Naive thymus-derived CD4-positive, alpha-beta T cell (primary cell): Measurements from ENCODE around the gene FHIT. TPM values are rescaled to one million over a fixed set of nuclear protein-coding genes. Genes with fewer than 3 reads are reported as not detected.

Experiments
- ATAC-seq: fragments of 150-1000 bp; cut with Tn5 transposase; 2 replicates; pipeline ENCODE4 v1.10.0; 2021; ENCODE audit warnings: mild to moderate bottlenecking, moderate library complexity
- CTCF ChIA-PET: fragments of 350-600 bp; sonication (Branson Sonifier 250); formaldehyde crosslinking; loops from one replicate; lab custom pipeline; 2021; ENCODE audit warnings: antibody characterized with exemption; lab: Charles Lee
- POLR2A ChIA-PET: fragments of 350-600 bp; sonication (Branson Sonifier 250); formaldehyde crosslinking; loops from one replicate; lab custom pipeline; 2021; ENCODE audit warnings: antibody characterized with exemption, inconsistent platforms; lab: Charles Lee
- DNase-seq, 9 donors: peaks; one replicate each; pipeline versions ENCODE4 v3.0.0 to v3.0.0-alpha.2; 2020 to 2022; ENCODE audit warnings: mixed read lengths in 1 of 9
- H3K27ac ChIP-seq: one replicate; pipeline ENCODE4 v1.7.0; 2013; ENCODE audit warnings: mild to moderate bottlenecking, low read depth, low read length, moderate library complexity
- H3K27me3 ChIP-seq, 2 donors: one replicate each; pipeline ENCODE4 v1.7.0; 2013; ENCODE audit warnings: low read length in 2 of 2, mild to moderate bottlenecking in 2 of 2, moderate library complexity in 2 of 2; ENCODE audit not compliant: control insufficient read depth in 2 of 2, insufficient read depth in 2 of 2
- H3K36me3 ChIP-seq, 3 experiments: 1 replicate in 2 of 3; 2 replicates in 1 of 3; pipeline ENCODE4 v1.7.0; 2013; ENCODE audit warnings: low read length in 3 of 3, mild to moderate bottlenecking in 3 of 3, moderate library complexity in 1 of 3; ENCODE audit not compliant: insufficient read depth in 3 of 3, control insufficient read depth in 2 of 3
- H3K4me1 ChIP-seq, 2 donors: one replicate each; pipeline ENCODE4 v1.7.0; 2013; ENCODE audit warnings: low read length in 2 of 2, mild to moderate bottlenecking in 2 of 2, moderate library complexity in 1 of 2; ENCODE audit not compliant: control insufficient read depth in 2 of 2, insufficient read depth in 2 of 2
- H3K4me3 ChIP-seq: 2 replicates; pipeline ENCODE4 v1.7.0; 2013; ENCODE audit warnings: mild to moderate bottlenecking, low read length
- H3K9me3 ChIP-seq, 3 experiments: 1 replicate in 2 of 3; 2 replicates in 1 of 3; pipeline ENCODE4 v1.7.0; 2013; ENCODE audit warnings: low read length in 3 of 3; ENCODE audit not compliant: control insufficient read depth in 2 of 3
- H3K27ac Mint-ChIP-seq, 9 donors: one replicate each; pipeline ENCODE4 v1.8.0; 2020 to 2022; ENCODE audit warnings: mixed read lengths in 9 of 9, mild to moderate bottlenecking in 8 of 9, moderate library complexity in 5 of 9, inconsistent platforms in 2 of 9
- H3K27me3 Mint-ChIP-seq, 5 donors: one replicate each; pipeline ENCODE4 v1.8.0; 2021 to 2022; ENCODE audit warnings: mixed read lengths in 5 of 5, mild to moderate bottlenecking in 1 of 5
- H3K36me3 Mint-ChIP-seq, 5 donors: one replicate each; pipeline ENCODE4 v1.8.0; 2020 to 2022; ENCODE audit warnings: mixed read lengths in 5 of 5, mild to moderate bottlenecking in 3 of 5, inconsistent platforms in 1 of 5
- H3K4me1 Mint-ChIP-seq, 7 donors: one replicate each; pipeline ENCODE4 v1.8.0; 2020 to 2022; ENCODE audit warnings: mixed read lengths in 7 of 7, mild to moderate bottlenecking in 3 of 7, inconsistent platforms in 1 of 7
- H3K4me3 Mint-ChIP-seq, 10 donors: one replicate each; pipeline ENCODE4 v1.8.0; 2020 to 2022; ENCODE audit warnings: mild to moderate bottlenecking in 10 of 10, mixed read lengths in 10 of 10, moderate library complexity in 6 of 10, inconsistent platforms in 2 of 10
- H3K9me3 Mint-ChIP-seq, 11 donors: one replicate each; pipeline ENCODE4 v1.8.0; 2020 to 2022; ENCODE audit warnings: mixed read lengths in 11 of 11, mild to moderate bottlenecking in 4 of 11, inconsistent platforms in 1 of 11, moderate library complexity in 1 of 11
- intact Hi-C, 2 donors: fragments of 100-400 bp; cut with micrococcal nuclease; formaldehyde crosslinking; loops; one replicate each; pipeline ENCODE4 v1.15.1; 2023
- polyA plus RNA-seq, 2 donors: library from polyadenylated mRNA; unstranded; fragments of 300-500 nt; fragmentation: Illumina TruSeq; gene quantifications; one replicate each; pipeline ENCODE4 v1.2.3, GENCODE V29; 2021
- total RNA-seq, 6 experiments: library from RNA in 5 of 6; stranded (reverse) in 5 of 6; gene quantifications; 1 replicate in 5 of 6; 2 replicates in 1 of 6; pipeline ENCODE4 v1.2.3 and lab custom pipeline; 2021 to 2026

The FHIT gene
- total and polyA plus RNA-seq, 7 experiments from 2014 or later = 51.2 to 230 (median 152) TPM

DNA sequence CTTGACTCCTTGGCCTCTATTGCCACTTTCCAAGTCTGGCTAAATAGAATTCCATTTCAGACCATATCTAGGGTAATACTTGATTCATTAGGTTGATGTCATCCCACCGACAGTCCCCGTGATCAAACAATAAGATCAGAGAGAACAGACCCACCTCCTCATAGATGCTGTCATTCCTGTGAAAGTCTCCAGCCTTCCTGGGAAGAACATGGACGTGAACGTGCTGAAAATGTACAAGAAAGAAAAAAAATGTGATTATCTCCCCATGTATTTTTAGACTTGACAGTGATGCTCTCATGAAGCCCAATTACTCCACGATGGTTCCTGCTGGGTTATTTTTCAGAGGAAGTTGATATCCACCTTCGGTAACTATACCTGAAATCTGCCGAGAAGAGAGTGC, 1329.1 kb downstream of the FHIT start:
- Histone ChIP-seq H3K36me3 (peaks cover 0 to 6% (median 4%) of the 10 kb centered on the region in 3 experiments), H3K4me1 (peaks cover 0 to 44% of the 10 kb centered on the region in 2 donors), H3K4me3 (no peak overlapping the region), H3K9me3 (no peaks in the 10 kb centered on the region), H3K27ac (no peak overlapping the region), H3K27me3 (no peaks in the 10 kb centered on the region)
- Mint-ChIP-seq H3K9me3 (peaks cover 0 to 9% (median 0%) of the 10 kb centered on the region in 11 donors), H3K36me3 (peaks cover 5 to 81% (median 79%) of the 10 kb centered on the region in 5 donors), H3K27ac (peak overlapping the region in 5 of 9 donors; percentile 9 to 75 (median 32)), H3K4me3 (peak overlapping the region in 4 of 10 donors; percentile 4 to 19 (median 14)), H3K4me1 (peaks cover 46 to 99% (median 95%) of the 10 kb centered on the region in 7 donors), H3K27me3 (no peaks in the 10 kb centered on the region)
- ATAC-seq = no peak
- CTCF ChIA-PET = interaction anchor here (0.6 kb wide), 1 partner anchor 496 kb away, joined by 3 read pairs; no protein-coding TSS in a partner anchor
- POLR2A ChIA-PET = no interaction called here
- no peak for DNase-seq
- intact Hi-C loops = no loop called here

DNA sequence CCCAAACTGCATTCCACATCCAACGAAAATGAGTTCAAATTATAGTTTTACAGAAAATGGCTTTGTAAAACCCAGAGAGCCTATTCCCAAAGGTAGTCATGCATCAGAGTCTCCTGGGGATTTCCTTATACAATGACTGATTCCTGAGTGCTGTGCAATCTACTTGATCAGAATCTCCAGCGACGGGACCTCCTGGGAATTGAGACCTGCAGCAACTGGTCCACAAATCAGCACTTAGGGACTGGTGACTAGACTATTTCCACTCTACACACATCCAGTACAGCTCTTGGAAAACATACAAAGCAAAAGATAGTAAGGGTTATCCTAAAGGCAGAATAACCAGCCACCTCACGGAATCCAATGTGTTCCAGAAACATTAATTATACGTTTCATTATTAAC, 1330.4 kb downstream of the FHIT start:
- Mint-ChIP-seq H3K9me3 (peaks cover 0 to 12% (median 0%) of the 10 kb centered on the region in 11 donors), H3K27me3 (no peaks in the 10 kb centered on the region), H3K4me1 (peaks cover 44 to 98% (median 91%) of the 10 kb centered on the region in 7 donors), H3K4me3 (peak overlapping the region in 4 of 10 donors; percentile 19 to 33 (median 25)), H3K36me3 (peaks cover 5 to 81% (median 77%) of the 10 kb centered on the region in 5 donors), H3K27ac (peak overlapping the region in 8 of 9 donors; percentile 7 to 84 (median 56))
- ATAC-seq (no peak), DNase-seq (no peak)
- H3K36me3 ChIP-seq = peaks cover 0 to 6% (median 4%) of the 10 kb centered on the region in 3 experiments
- CTCF ChIA-PET = no interaction called here
- H3K27ac ChIP-seq = no peak overlapping the region
- intact Hi-C loops = loop anchor here in 1 of 2 donors (2.0 kb wide), 1 partner anchor 14 kb away; no protein-coding TSS in a partner anchor
- peaks cover 0 to 51% of the 10 kb centered on the region in 2 donors for H3K4me1 ChIP-seq
- no peaks in the 10 kb centered on the region for H3K27me3 ChIP-seq
- no peak overlapping the region for H3K4me3 ChIP-seq
- POLR2A ChIA-PET = no interaction called here
- no peaks in the 10 kb centered on the region for H3K9me3 ChIP-seq

DNA sequence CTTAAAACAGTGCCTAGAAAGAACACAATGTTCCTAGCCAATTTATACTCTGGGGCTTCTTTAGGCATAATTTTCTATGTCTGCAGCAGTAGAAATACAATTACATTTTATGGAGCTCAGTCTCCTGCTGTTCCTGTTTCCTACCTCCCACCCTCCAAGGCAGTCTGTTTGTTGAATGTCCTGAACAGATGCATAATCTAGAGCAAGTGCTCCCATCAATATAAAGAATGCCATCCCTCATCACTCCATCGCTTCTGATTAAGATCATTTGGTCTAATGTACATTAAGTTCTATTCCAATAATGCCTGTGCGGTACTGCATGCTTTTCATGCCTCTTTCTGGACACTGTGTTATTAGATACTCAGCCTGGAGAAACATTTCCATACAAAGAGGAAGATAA, 1331.7 kb downstream of the FHIT start:
- no peaks in the 10 kb centered on the region for H3K9me3 ChIP-seq
- DNase-seq (no peak), ATAC-seq (no peak)
- H3K27ac ChIP-seq = no peak overlapping the region
- ChIA-PET POLR2A (no interaction called here), CTCF (no interaction called here)
- Mint-ChIP-seq H3K4me3 (peak overlapping the region; percentile 26 to 74 (median 66)), H3K4me1 (peaks cover 39 to 98% (median 88%) of the 10 kb centered on the region in 7 donors), H3K27ac (peak overlapping the region in 8 of 9 donors; percentile 12 to 80 (median 75)), H3K9me3 (peaks cover 0 to 15% (median 0%) of the 10 kb centered on the region in 11 donors), H3K36me3 (peaks cover 5 to 88% (median 84%) of the 10 kb centered on the region in 5 donors), H3K27me3 (no peaks in the 10 kb centered on the region)
- intact Hi-C loops = no loop called here
- peaks cover 0 to 51% of the 10 kb centered on the region in 2 donors for H3K4me1 ChIP-seq
- H3K36me3 ChIP-seq = peaks cover 0 to 6% (median 4%) of the 10 kb centered on the region in 3 experiments
- no peak overlapping the region for H3K4me3 ChIP-seq
- H3K27me3 ChIP-seq = no peaks in the 10 kb centered on the region

GRCh38 chr3:59914251-59914650, 1337.0 kb downstream of the FHIT start:
- H3K27ac Mint-ChIP-seq = no peak overlapping the region

GRCh38 chr3:59913645-59914044, 1337.6 kb downstream of the FHIT start:
- H3K4me1 Mint-ChIP-seq = peaks cover 13 to 86% (median 62%) of the 10 kb centered on the region in 7 donors
- H3K4me3 ChIP-seq = no peak overlapping the region
- H3K4me3 Mint-ChIP-seq = no peak overlapping the region
- ChIA-PET POLR2A (no interaction called here), CTCF (interaction anchor here (0.6 kb wide), 1 partner anchor 1044 kb away, joined by 3 read pairs; no protein-coding TSS in a partner anchor)
- H3K36me3 Mint-ChIP-seq = peaks cover 5 to 88% (median 78%) of the 10 kb centered on the region in 5 donors
- H3K27ac ChIP-seq = no peak overlapping the region
- DNase-seq = no peak
- intact Hi-C loops = no loop called here
- no peaks in the 10 kb centered on the region for H3K27me3 ChIP-seq
- H3K4me1 ChIP-seq = peaks cover 0 to 37% of the 10 kb centered on the region in 2 donors
- H3K9me3 Mint-ChIP-seq = peaks cover 0 to 14% (median 0%) of the 10 kb centered on the region in 11 donors
- no peaks in the 10 kb centered on the region for H3K27me3 Mint-ChIP-seq
- peak overlapping the region in 1 of 9 donors; percentile 60 for H3K27ac Mint-ChIP-seq
- peaks cover 0 to 4% (median 0%) of the 10 kb centered on the region in 3 experiments for H3K36me3 ChIP-seq
- H3K9me3 ChIP-seq = no peaks in the 10 kb centered on the region
- no peak for ATAC-seq

More at GRCh38 chr3:59914251-59914650, 1337.0 kb downstream of the FHIT start:
- CTCF ChIA-PET = interaction anchor here (0.6 kb wide), 1 partner anchor 1044 kb away, joined by 3 read pairs; no protein-coding TSS in a partner anchor
- no peaks in the 10 kb centered on the region for H3K27me3 Mint-ChIP-seq
- Histone ChIP-seq H3K4me1 (peaks cover 0 to 43% of the 10 kb centered on the region in 2 donors), H3K4me3 (no peak overlapping the region), H3K36me3 (peaks cover 0 to 4% (median 0%) of the 10 kb centered on the region in 3 experiments), H3K27ac (no peak overlapping the region), H3K27me3 (no peaks in the 10 kb centered on the region), H3K9me3 (no peaks in the 10 kb centered on the region)
- peaks cover 5 to 92% (median 78%) of the 10 kb centered on the region in 5 donors for H3K36me3 Mint-ChIP-seq
- ATAC-seq (no peak), DNase-seq (no peak)
- H3K4me1 Mint-ChIP-seq = peaks cover 19 to 91% (median 66%) of the 10 kb centered on the region in 7 donors
- intact Hi-C loops = no loop called here
- H3K4me3 Mint-ChIP-seq = no peak overlapping the region
- POLR2A ChIA-PET = no interaction called here
- peaks cover 0 to 14% (median 0%) of the 10 kb centered on the region in 11 donors for H3K9me3 Mint-ChIP-seq

GRCh38 chr3:59908701-59909100, 1342.6 kb downstream of the FHIT start:
- H3K36me3 ChIP-seq = peaks cover 0 to 9% (median 0%) of the 10 kb centered on the region in 3 experiments
- Mint-ChIP-seq H3K27me3 (no peaks in the 10 kb centered on the region), H3K27ac (peak overlapping the region in 4 of 9 donors; percentile 62 to 84 (median 69)), H3K4me3 (peak overlapping the region in 1 of 10 donors; percentile 50), H3K4me1 (peaks cover 2 to 88% (median 59%) of the 10 kb centered on the region in 7 donors), H3K36me3 (peaks cover 5 to 83% (median 73%) of the 10 kb centered on the region in 5 donors), H3K9me3 (peaks cover 0 to 9% (median 0%) of the 10 kb centered on the region in 11 donors)
- ATAC-seq = no peak
- no peaks in the 10 kb centered on the region for H3K27me3 ChIP-seq
- no peak overlapping the region for H3K4me3 ChIP-seq
- H3K4me1 ChIP-seq = peaks cover 0 to 27% of the 10 kb centered on the region in 2 donors
- CTCF ChIA-PET = no interaction called here
- intact Hi-C loops = no loop called here
- no peak for DNase-seq
- POLR2A ChIA-PET = interaction anchor here (0.6 kb wide), 1 partner anchor 118 kb away, joined by 3 read pairs; no protein-coding TSS in a partner anchor
- H3K9me3 ChIP-seq = no peaks in the 10 kb centered on the region
- no peak overlapping the region for H3K27ac ChIP-seq
